Nephron (organoid): ENCODE measurements around the gene RPL3.

Experiments used
- H3K27ac Mint-ChIP-seq, 3 experiments: 2 replicates each; pipeline ENCODE4 v1.8.0; 2020; ENCODE audit warnings: mixed read lengths in 3 of 3, mild to moderate bottlenecking in 2 of 3, moderate library complexity in 1 of 3
- H3K27me3 Mint-ChIP-seq: 2 replicates; pipeline ENCODE4 v1.8.0; 2021; ENCODE audit warnings: low read depth, mild to moderate bottlenecking, moderate library complexity, mixed read lengths
- H3K36me3 Mint-ChIP-seq: 2 replicates; pipeline ENCODE4 v1.8.0; 2020; ENCODE audit warnings: low read depth, mixed read lengths
- H3K4me1 Mint-ChIP-seq: 2 replicates; pipeline ENCODE4 v1.8.0; 2020; ENCODE audit warnings: mixed read lengths
- H3K4me3 Mint-ChIP-seq, 3 experiments: 2 replicates each; pipeline ENCODE4 v1.8.0; 2020; ENCODE audit warnings: mild to moderate bottlenecking in 3 of 3, mixed read lengths in 3 of 3, moderate library complexity in 2 of 3
- H3K9me3 Mint-ChIP-seq: 2 replicates; pipeline ENCODE4 v1.8.0; 2020; ENCODE audit warnings: mixed read lengths
- CTCF ChIP-seq, 3 experiments: fragments of 200-600 bp; sonication (generic); IDR thresholded peaks; one replicate each; pipeline ENCODE4 v1.5.0; 2021; ENCODE audit warnings: antibody characterized with exemption in 3 of 3; ENCODE audit not compliant: unreplicated experiment in 3 of 3

RPL3 gene

DNA sequence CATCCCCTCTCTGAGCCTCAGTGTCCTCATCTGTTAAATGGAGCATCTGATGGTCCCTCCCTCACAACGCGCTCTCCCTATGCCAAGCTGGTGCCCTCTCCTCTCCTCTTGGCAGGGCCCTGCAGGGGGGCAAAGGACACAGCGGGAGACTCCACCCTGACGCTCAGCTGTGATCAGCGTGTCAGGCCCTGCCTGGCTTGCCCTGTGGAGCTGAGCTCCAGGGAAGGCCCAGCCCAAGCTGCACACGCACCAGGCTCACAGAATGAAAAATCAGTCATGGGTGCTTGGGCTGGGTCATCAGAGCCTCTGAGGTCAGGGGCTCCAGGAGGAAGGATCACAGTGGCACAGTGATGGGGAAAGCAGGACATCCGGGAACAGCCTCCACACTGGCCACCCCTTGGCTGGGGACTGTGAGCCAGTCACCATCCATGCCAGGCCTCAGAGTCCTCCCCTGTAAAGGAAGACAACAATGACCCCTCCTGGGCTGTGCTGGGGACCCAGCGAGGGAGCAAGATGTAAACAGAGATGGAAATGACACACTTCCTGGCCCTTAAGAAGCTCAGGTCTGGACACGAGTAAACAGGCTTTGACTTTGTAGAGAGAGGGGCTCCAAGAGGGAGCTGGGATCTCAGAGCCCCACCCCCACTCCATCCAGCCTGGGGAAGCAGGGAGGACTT lies 36.6 kb downstream of the RPL3 start:
- Mint-ChIP-seq H3K27me3 (peaks cover 5% of the 10 kb centered on the region), H3K36me3 (no peaks in the 10 kb centered on the region), H3K9me3 (peaks cover 8% of the 10 kb centered on the region), H3K4me1 (peaks cover 12% of the 10 kb centered on the region), H3K27ac (peak overlapping the region in 2 of 3 experiments; percentile 37 to 51), H3K4me3 (no peak overlapping the region)
- no peak for TF ChIP-seq CTCF (IDR thresholded peaks at IDR 0.05; ENCODE audit: unreplicated experiment in 3 of 3)

DNA sequence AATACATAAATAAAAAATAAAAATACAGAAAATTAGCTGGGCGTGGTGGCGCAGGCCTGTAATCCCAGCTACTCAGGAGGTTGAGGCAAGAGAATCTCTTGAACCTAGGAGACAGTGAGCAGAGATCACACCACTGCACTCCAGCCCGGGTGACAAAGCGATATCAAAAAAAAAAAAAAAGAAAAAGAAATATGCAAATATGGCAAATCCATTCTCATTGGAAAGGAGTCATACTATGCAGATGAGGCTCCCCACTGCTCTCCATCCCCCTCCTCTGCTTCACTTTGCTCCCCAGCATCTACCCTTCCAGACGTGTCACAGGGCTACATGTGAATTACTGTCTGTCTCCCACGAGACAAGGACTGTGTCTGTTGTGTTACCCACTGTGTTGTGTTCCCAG lies 38.3 kb downstream of the RPL3 start:
- Mint-ChIP-seq H3K4me3 (no peak overlapping the region), H3K4me1 (no peaks in the 10 kb centered on the region), H3K27ac (no peak overlapping the region), H3K9me3 (peaks cover 10% of the 10 kb centered on the region), H3K36me3 (no peaks in the 10 kb centered on the region), H3K27me3 (peaks cover 14% of the 10 kb centered on the region)
- no peak for TF ChIP-seq CTCF (IDR thresholded peaks at IDR 0.05; ENCODE audit: unreplicated experiment in 3 of 3)

DNA sequence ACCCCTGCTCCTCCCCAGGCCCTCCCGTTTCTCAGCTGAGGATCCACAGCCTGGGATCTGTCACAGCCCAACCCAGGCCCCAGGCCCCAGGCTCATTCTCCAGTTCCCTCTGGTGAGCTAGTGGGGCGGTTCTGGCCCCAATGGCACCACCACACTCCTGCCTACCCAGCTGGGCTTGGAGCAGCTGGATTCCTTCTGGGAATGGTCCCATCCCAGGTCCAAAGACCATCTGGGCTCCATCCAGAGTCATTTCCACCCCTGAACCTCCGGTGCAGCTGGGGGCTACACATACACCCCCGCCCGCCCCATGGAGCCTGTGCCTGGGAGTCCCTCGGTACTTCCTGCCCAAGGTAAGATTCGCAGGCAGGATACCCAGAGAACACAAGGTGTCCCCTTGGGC lies 39.2 kb downstream of the RPL3 start:
- Mint-ChIP-seq H3K36me3 (no peaks in the 10 kb centered on the region), H3K4me3 (no peak overlapping the region), H3K27me3 (peaks cover 20% of the 10 kb centered on the region), H3K27ac (no peak overlapping the region), H3K9me3 (peaks cover 9% of the 10 kb centered on the region), H3K4me1 (no peaks in the 10 kb centered on the region)
- no peak for TF ChIP-seq CTCF (IDR thresholded peaks at IDR 0.05; ENCODE audit: unreplicated experiment in 3 of 3)

GRCh38 chr22:39279170-39279850 lies 40.1 kb downstream of the RPL3 start:
- no peaks in the 10 kb centered on the region for H3K36me3 Mint-ChIP-seq
- TF ChIP-seq CTCF (IDR thresholded peaks at IDR 0.05; ENCODE audit: unreplicated experiment in 3 of 3) = no peak
- peak overlapping the region in 1 of 3 experiments; percentile 42 for H3K27ac Mint-ChIP-seq
- no peak overlapping the region for H3K4me3 Mint-ChIP-seq
- H3K9me3 Mint-ChIP-seq = peaks cover 5% of the 10 kb centered on the region
- peaks cover 19% of the 10 kb centered on the region for H3K27me3 Mint-ChIP-seq
- H3K4me1 Mint-ChIP-seq = no peaks in the 10 kb centered on the region

- peaks cover 5% of the 10 kb centered on the region for H3K9me3 Mint-ChIP-seq
Measured at GRCh38 chr22:39278040-39278439, 41.4 kb downstream of the RPL3 start.

More at GRCh38 chr22:39278040-39278439, 41.4 kb downstream of the RPL3 start:
- peaks cover 16% of the 10 kb centered on the region for H3K27me3 Mint-ChIP-seq
- no peak overlapping the region for H3K27ac Mint-ChIP-seq
- TF ChIP-seq CTCF (IDR thresholded peaks at IDR 0.05; ENCODE audit: unreplicated experiment in 3 of 3) = no peak
- H3K4me3 Mint-ChIP-seq = no peak overlapping the region
- H3K36me3 Mint-ChIP-seq = no peaks in the 10 kb centered on the region
- H3K4me1 Mint-ChIP-seq = no peaks in the 10 kb centered on the region
